GM13976 (cell line): Measurements from ENCODE around the gene UXS1.
"Not testable (repeated sequence)": the region's sequence is repeated elsewhere in the genome, so short reads cannot be mapped to it uniquely, and the experiment has no call there.

Experiments used
- DNase-seq: peaks from one replicate; pipeline ENCODE4 v3.0.0; 2012; ENCODE audit warnings: low spot score
- CTCF ChIP-seq: IDR thresholded peaks from 2 replicates; pipeline ENCODE4 v1.5.1; 2012; ENCODE audit warnings: borderline replicate concordance, mild to moderate bottlenecking; ENCODE audit not compliant: insufficient read depth; ENCODE audit errors: extremely low read depth, missing control alignments, control extremely low read depth
- in situ Hi-C: fragments of 300-500 bp; cut with MboI; formaldehyde crosslinking; loops from one replicate; pipeline ENCODE4 v1.12.0; 2022; ENCODE audit warnings: low sequenced_read_pairs, mixed read lengths, inconsistent platforms; ENCODE audit not compliant: unreplicated experiment

Gene UXS1

GRCh38 chr2:106208874-106209273, 14.8 kb upstream of the UXS1 start:
- in situ Hi-C loops = no loop called here
- TF ChIP-seq CTCF = no peak
- no peak for DNase-seq

DNA sequence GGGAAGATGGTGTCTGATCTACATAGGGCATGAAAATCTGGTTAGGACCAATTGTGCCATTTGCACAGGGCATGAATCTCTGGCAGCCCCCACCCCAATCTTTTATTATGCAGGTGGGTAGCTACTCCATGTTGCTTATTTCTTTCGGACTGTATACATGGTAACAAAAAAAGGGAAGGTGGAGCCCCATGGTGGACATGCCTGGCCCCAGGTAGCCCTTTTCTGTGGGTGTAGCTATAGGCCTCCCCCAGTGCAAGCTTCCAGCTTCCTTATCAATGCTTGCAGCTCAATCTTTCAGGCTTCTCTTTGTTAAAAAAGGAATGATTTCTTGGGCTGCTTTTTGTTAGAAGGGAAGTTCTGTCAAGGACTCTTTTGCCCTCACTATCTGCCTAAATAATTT, 14.3 kb upstream of the UXS1 start:
- TF ChIP-seq CTCF = no peak
- in situ Hi-C loops = no loop called here
- DNase-seq = no peak

GRCh38 chr2:106207246-106207645, 13.1 kb upstream of the UXS1 start:
- TF ChIP-seq CTCF = no peak
- in situ Hi-C loops = no loop called here
- DNase-seq = no peak

DNA sequence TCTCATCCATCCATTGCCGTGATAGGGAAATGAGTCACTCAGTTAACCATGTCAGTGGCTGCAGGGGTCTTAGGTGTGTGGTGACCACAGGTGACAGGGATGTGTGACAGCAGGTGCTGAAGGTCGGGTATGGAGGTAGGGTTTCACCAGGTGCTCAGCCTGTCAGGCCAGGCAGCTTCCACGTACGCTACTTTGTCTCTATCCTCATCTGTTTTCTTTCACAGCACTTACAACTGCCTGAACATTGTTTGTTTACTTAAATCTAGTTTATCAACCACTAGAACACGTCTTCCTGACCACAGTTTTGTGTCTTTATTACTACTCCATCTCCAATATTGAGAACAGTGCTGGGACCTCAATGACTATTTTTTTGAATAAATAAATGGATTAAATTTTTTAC, 11.4 kb upstream of the UXS1 start:
- in situ Hi-C loops = no loop called here
- no peak for DNase-seq
- no peak for TF ChIP-seq CTCF

GRCh38 chr2:106204551-106204950, 10.4 kb upstream of the UXS1 start:
- DNase-seq, in situ Hi-C loops: not testable (repeated sequence)

- no peak for DNase-seq
- in situ Hi-C loops = no loop called here
- TF ChIP-seq CTCF = no peak
These were observed 7.6 kb upstream of the UXS1 start for GRCh38 chr2:106201661-106202060.

DNA sequence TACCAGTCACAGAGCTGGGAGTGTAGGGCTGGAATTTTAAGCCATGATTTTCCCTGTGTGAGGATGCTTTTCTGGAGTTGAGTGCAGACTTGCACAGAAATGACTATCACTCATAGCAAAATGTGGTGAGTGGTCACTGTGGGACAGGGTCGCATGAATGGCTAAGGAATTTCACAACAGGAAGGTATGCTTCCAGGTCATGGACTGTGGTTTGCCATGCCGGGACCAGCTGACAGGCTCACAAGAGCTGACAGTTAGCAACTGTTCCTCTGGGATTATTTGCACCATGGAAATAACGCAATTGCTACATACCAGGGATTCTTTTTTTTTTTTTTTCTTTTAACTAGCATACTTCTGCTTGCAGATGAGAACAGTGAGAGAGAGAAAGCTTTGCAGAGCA, 3.8 kb upstream of the UXS1 start:
- in situ Hi-C loops = no loop called here
- no peak for DNase-seq
- TF ChIP-seq CTCF = no peak

- no peak for TF ChIP-seq CTCF
- no peak for DNase-seq
- in situ Hi-C loops = no loop called here
These were observed 1.9 kb upstream of the UXS1 start for GRCh38 chr2:106195981-106196380.
